OCI-M2 (cell line): ENCODE data around the gene MICALL2.

ENCODE experiments used
- DNase-seq: peaks from one replicate; lab custom pipeline; 2025; ENCODE audit not compliant: unreplicated experiment; lab: John Stamatoyannopoulos, UW

The MICALL2 gene

DNA sequence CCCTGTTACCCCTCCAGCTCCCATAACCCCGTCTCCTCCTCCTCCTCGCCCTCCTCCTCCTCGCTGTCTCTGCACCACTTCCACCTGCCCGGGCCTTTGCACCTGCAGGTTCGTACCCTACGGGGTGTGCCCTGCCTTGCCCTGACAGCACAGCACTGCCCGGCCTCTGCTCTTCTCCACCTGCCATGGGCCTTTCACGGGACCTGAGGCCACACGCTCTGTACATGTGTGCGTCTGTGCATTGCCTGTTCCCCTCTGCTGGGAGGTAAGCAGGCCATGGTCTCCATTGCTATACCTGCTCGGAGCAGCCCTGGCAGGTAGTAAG is 40.0 kb downstream of the MICALL2 start:
- DNase-seq = no peak

DNA sequence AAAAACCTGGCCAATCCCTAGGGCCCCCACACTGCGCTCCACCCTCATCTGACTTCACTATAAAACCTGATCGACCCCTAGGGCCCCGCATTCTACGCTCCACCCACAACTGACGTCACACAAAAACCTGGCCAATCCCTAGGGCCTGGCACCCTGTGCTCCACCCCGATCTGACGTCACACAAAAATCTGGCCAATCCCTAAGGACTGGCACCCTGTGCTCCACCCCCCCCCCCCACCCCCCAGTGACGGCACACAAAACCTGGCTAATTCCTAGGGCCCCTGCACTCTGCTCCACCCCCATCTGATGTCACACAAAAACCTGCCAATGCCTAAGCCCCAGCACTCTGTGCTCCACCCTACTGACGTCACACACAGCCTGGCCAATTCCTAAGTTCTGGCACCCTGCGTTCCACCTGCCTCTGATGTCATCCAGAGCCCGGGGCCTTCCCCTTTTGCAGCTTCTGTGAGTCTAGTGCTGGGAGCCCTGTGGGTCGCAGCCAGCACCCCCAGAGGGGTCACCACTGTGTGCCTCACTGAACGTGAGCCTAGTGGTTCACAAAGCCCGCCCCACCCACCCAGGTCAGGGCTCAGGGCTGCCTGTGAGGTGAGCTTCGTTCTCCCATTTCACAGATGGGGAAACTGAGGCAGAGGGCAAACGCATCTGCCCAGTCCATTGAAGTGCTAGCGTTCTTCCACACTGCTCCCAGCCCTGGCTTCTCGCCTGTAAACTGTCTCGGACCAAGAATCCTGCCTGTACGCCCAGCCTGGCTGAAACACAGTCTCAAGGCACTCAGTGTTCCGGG is 40.6 kb downstream of the MICALL2 start:
- DNase-seq = no peak

DNA sequence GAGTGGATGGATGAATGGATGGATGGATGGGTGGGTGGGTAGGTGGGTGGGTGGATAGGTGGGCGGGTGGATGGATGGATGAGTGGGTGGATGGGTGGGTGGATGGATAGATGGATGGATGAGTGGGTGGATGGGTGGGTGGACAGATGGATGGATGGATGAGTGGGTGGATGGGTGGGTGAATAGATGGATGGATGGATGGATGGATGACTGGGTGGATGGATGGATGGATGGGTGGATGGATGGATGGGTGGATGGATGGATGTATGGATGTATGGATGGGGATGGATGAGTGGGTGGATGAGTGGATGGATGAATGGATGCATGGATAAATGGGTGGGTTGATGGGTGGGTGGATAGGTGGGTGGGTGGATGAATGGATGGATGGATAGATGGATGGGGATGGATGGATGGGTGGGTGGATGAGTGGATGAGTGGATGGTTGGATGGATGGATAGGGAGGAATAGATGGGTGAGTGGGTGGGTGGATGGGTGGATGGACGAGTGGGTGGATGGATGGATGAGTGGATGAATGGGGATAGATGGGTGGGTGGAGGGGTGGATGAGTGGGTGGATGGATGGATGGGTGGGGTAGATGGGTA is 43.8 kb downstream of the MICALL2 start:
- DNase-seq = no peak

DNA sequence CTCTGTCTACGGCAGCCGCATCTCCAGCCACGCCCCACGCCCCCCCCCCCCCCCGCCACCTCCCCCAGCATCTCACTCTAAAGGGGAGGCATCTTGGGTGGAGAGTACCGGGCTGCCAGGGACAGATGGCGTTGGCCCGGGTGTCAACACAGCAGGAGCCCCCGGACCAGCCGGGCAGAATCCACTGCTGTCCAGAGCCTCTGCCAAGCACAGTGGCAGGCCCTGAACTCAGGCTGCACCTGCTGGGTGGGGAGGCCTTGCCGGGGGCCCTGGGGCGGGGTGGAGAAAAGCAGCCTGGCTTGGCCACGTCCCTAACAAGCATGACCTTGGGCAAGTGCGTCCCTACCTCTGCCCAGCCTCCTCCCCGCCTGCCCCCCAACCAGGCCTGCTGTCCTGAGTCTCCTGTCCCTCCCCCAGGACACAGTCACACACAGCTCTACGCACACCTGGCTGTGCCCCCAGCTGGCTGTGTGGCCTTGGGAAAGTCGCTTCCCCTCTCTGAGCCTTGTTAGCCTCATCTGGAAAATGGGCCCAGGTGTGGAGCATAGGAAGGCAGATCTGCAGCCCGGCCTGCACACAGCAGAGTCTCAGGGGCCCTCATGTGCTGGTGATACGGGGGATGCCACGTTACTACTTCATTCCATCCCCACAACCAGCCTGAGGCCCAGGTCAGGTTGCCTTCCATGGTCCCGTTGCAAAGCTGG is 45.2 kb downstream of the MICALL2 start:
- no peak for DNase-seq

GRCh38 chr7:1412322-1413261 is 46.7 kb downstream of the MICALL2 start:
- peak; percentile 22 for DNase-seq

- no peak for DNase-seq
These were observed 47.9 kb downstream of the MICALL2 start for GRCh38 chr7:1411414-1411813.

- DNase-seq = no peak
These were observed 48.3 kb downstream of the MICALL2 start for GRCh38 chr7:1410992-1411391.

GRCh38 chr7:1409555-1409954 is 49.7 kb downstream of the MICALL2 start:
- no peak for DNase-seq

DNA sequence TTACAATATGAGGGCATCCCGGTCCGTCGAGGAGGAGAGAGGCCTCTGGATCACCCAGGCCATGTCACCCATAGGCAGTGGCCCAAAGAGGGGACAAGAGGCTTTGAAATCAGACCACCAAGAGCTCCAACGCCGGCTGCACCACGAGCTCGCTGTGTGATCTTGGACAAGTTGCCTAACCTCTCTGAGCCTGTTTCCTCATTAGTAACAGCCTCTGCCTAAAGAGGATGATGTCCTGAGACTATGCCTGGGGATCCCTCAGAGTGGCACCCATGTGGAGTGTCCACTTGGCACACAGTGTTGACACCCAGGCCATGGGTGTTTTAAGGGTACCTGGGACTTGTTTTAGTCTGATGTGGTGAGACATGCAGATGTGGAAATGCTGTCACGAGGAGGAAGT is 50.8 kb downstream of the MICALL2 start:
- DNase-seq = no peak

- DNase-seq = no peak
These were observed 51.4 kb downstream of the MICALL2 start for GRCh38 chr7:1407892-1408291.

GRCh38 chr7:1404898-1405548 is 54.2 kb downstream of the MICALL2 start:
- no peak for DNase-seq

GRCh38 chr7:1404460-1404809 is 54.8 kb downstream of the MICALL2 start:
- no peak for DNase-seq

DNA sequence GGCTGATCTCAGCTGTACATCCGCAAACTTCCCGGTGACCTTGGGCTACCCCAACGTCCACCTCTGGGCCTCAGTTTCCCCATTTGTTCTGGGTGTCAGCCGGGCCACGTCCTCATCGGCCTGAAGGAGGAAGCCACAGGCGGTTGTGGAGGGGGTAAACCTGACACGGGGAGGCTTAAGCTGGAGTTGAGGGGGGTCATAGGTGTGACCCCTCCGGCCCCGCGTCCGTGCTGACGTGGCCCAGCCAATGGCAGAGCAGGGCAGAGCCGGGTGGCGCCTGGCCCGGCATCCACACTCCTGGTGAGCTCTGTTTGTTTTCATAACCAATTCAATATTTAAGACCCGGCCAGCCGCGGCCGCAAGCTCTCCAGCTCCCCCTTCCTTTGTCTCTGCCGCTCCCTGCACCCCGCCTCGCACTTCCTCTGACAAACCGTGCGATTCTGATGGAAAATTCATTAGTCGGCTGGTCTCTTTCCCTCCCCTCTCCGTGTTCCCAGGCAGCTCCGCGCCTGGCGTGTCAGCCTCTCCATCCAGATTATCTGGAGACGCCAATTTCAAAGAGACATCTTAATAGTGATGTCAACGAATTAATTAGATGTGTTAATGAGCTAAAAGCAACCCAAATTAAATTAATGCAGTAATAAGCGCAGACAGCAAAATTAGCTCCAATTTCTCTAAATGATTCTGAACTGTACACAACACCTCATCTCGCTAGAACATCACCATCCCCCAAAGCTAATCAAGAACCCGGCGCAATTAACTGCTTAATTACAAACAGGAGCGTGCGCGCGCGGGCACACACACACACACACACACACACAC is 55.4 kb downstream of the MICALL2 start:
- no peak for DNase-seq

DNA sequence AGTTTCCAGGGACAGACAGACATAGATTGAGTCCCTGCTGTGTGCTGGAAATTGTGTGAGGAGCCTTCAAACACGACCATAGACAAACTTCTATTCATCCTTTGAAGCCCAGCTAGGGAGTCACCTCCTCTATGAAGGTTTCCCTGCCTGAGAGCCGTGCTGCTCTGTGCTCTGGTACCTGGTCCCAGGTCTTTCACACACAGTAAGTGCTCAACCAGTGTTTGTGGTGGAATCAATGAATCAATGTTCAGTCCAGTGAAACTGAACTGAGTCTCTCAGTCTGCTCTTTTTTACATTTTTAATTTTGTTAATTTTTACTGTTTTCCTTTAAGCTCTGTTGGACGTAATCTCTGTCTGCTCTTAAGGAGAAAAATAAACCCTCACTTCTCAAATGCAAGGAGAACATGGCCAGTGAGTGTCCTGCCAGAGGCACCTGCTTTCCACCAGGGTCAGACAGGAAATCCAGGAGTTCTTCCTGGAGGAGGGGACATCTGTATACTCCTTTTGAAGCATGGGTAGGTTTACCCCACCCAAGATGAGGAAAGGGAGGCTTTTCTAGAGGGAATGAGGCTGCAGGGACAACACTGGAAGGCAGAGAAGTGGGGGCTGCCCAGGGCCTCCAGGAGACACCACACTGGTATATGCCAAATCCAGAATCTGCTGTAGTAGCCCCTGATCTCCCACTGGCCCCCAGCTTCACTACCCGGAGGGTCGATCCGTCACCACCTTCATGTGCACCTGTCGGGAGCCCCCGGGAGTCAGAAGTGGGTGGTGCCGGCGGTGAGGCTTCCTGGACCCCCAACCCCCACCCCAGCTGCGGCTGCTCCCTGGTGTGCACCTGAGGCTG is 56.3 kb downstream of the MICALL2 start:
- no peak for DNase-seq

DNA sequence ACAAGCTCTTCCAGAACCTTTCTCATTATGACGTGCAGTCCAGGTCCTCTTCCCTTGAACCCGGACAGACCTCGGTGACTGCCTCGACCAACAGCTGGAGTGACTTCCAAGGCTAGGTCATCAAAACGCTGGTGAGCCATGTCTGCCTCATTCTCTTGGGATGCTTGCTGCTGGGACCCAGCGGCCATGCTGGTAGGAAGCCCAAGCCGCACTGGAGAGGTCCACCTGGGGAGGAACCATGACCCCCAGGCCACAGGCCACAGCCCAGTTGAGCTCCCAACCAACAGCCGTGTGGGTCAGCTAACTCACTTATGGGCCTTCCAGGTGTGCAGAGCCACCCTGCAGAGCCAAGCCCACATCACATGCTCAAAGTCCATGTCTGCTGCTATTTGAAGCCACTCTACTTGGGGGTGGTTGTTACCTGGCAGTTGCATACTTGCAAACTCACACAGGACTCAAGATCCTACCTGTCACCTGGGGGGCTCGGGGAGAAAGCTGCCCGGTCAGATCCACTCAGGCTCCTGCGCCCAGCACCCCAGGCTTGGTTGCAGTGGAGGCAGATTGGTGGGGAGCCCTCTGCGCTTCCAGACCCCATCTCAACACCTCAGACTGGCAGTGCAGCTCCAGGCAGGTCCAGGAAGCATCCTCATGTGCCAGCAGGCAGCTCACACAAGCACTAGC is 57.0 kb downstream of the MICALL2 start:
- DNase-seq = no peak

DNA sequence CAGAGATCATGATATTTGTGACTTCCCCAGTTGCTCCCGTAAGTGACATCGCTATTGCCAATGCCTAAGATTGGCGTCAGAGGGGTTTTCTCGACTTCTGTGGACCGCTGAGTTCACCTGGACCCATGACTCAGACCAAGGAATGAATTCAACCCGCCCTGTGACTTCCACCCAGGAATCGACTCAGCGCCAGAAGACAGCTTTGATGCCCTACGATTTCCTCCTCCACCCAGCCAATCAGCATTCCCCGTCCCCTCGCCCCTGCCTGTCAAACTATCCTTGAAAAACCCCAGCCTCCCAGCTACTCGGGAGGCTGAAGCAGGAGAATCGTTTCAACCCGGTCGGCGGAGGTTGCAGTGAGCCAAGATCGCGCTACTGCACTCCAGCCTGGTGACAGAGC is 58.3 kb downstream of the MICALL2 start:
- DNase-seq = no peak

DNA sequence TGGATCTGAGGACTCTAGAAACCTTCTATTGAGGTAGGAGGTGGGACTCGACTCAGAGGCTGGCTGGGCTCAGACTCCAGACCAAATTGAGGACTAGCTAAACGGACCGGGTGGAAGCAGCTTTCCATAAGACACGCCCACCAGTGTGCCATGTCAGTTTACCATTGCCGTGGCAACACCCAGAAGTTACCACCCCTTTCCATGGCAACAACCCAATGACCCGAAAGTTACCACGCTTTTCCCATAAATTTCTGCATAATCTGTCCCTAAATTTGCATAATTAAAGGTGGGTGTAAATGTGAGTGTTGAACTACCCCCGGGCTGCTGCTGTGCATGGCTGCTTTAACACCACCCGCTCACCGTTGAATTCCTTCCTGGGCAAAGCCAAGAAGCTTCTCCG is 58.9 kb downstream of the MICALL2 start:
- DNase-seq = no peak

GRCh38 chr7:1397491-1398327 is 61.6 kb downstream of the MICALL2 start:
- no peak for DNase-seq
